Measurements from ENCODE around the gene WFIKKN1. TPM values are rescaled to one million over a fixed set of nuclear protein-coding genes. Genes with fewer than 3 reads are reported as not detected.

Gene WFIKKN1
- total RNA-seq, 1 experiment from 2014 or later = not detected

- Histone ChIP-seq H3K36me3 (peaks cover 40% of the 10 kb centered on the region), H3K9me3 (no peaks in the 10 kb centered on the region), H3K4me3 (peak overlapping the region; percentile 71), H3K27me3 (no peaks in the 10 kb centered on the region)
- DNase-seq = no peak
These were observed 49.8 kb downstream of the WFIKKN1 start for GRCh38 chr16:680625-680945.

GRCh38 chr16:680967-681745, 50.4 kb downstream of the WFIKKN1 start:
- Histone ChIP-seq H3K9me3 (no peaks in the 10 kb centered on the region), H3K36me3 (peaks cover 46% of the 10 kb centered on the region), H3K27me3 (no peaks in the 10 kb centered on the region), H3K4me3 (peak overlapping the region; percentile 71)
- peak; percentile 84 for DNase-seq

GRCh38 chr16:681746-682427, 51.1 kb downstream of the WFIKKN1 start:
- peak; percentile 56 for DNase-seq
- Histone ChIP-seq H3K27me3 (no peaks in the 10 kb centered on the region), H3K36me3 (peaks cover 52% of the 10 kb centered on the region), H3K9me3 (no peaks in the 10 kb centered on the region), H3K4me3 (peak overlapping the region; percentile 71)

GRCh38 chr16:682493-683395, 52.0 kb downstream of the WFIKKN1 start:
- peak overlapping the region; percentile 51 for H3K4me3 ChIP-seq
- H3K9me3 ChIP-seq = no peaks in the 10 kb centered on the region
- no peak for DNase-seq
- peaks cover 57% of the 10 kb centered on the region for H3K36me3 ChIP-seq
- no peaks in the 10 kb centered on the region for H3K27me3 ChIP-seq

- Histone ChIP-seq H3K27me3 (no peaks in the 10 kb centered on the region), H3K9me3 (no peaks in the 10 kb centered on the region), H3K4me3 (peak overlapping the region; percentile 51), H3K36me3 (peaks cover 62% of the 10 kb centered on the region)
- DNase-seq = no peak
These were observed 52.7 kb downstream of the WFIKKN1 start for GRCh38 chr16:683396-684070.

Other genes with a start within 250 kb of the WFIKKN1 start
- 34.2 and 35.5 TPM in 2 replicates for gene PGAP6, start 249.0 kb upstream of the WFIKKN1 start, total RNA-seq (2014; rRNA removed; shearing (Covaris generic); ENCODE audit: low replicate concordance)
- 188 and 350 TPM in 2 replicates for gene NME4, start 233.8 kb upstream of the WFIKKN1 start, total RNA-seq (2014; rRNA removed; shearing (Covaris generic); ENCODE audit: low replicate concordance)
- 31.6 and 37.1 TPM in 2 replicates for gene DECR2, start 229.1 kb upstream of the WFIKKN1 start, total RNA-seq (2014; rRNA removed; shearing (Covaris generic); ENCODE audit: low replicate concordance)
- gene RAB11FIP3, start 205.3 kb upstream of the WFIKKN1 start, total RNA-seq (2014; rRNA removed; shearing (Covaris generic); ENCODE audit: low replicate concordance) = 33.1 and 42.8 TPM in 2 replicates
- 42.2 and 55.9 TPM in 2 replicates for gene CAPN15, start 103.3 kb upstream of the WFIKKN1 start, total RNA-seq (2014; rRNA removed; shearing (Covaris generic); ENCODE audit: low replicate concordance)
- not detected in 2 replicates for gene PRR35, start 70.6 kb upstream of the WFIKKN1 start, total RNA-seq (2014; rRNA removed; shearing (Covaris generic); ENCODE audit: low replicate concordance)
- gene NHLRC4, start 64.0 kb upstream of the WFIKKN1 start, total RNA-seq (2014; rRNA removed; shearing (Covaris generic); ENCODE audit: low replicate concordance) = not detected in 2 replicates
- 13.1 and 31.7 TPM in 2 replicates for gene PIGQ, start 61.0 kb upstream of the WFIKKN1 start, total RNA-seq (2014; rRNA removed; shearing (Covaris generic); ENCODE audit: low replicate concordance)
- 12.4 and 20.8 TPM in 2 replicates for gene RAB40C, start 40.9 kb upstream of the WFIKKN1 start, total RNA-seq (2014; rRNA removed; shearing (Covaris generic); ENCODE audit: low replicate concordance)
- gene METTL26, start 5.3 kb downstream of the WFIKKN1 start, total RNA-seq (2014; rRNA removed; shearing (Covaris generic); ENCODE audit: low replicate concordance) = 145 and 183 TPM in 2 replicates
- 22.2 and 50.3 TPM in 2 replicates for gene MCRIP2, start 10.8 kb downstream of the WFIKKN1 start, total RNA-seq (2014; rRNA removed; shearing (Covaris generic); ENCODE audit: low replicate concordance)
- 6.0 and 17.3 TPM in 2 replicates for gene WDR90, start 18.4 kb downstream of the WFIKKN1 start, total RNA-seq (2014; rRNA removed; shearing (Covaris generic); ENCODE audit: low replicate concordance)
- 48.7 and 72.8 TPM in 2 replicates for gene RHOT2, start 37.1 kb downstream of the WFIKKN1 start, total RNA-seq (2014; rRNA removed; shearing (Covaris generic); ENCODE audit: low replicate concordance)
- 0.16 TPM in 1 of 2 replicates, not detected in the other for gene RHBDL1, start 44.7 kb downstream of the WFIKKN1 start, total RNA-seq (2014; rRNA removed; shearing (Covaris generic); ENCODE audit: low replicate concordance)
- 301 and 418 TPM in 2 replicates for gene STUB1, start 49.4 kb downstream of the WFIKKN1 start, total RNA-seq (2014; rRNA removed; shearing (Covaris generic); ENCODE audit: low replicate concordance)
- gene JMJD8, start 53.3 kb downstream of the WFIKKN1 start, total RNA-seq (2014; rRNA removed; shearing (Covaris generic); ENCODE audit: low replicate concordance) = 15.1 and 66.3 TPM in 2 replicates
- 8.0 and 8.2 TPM in 2 replicates for gene WDR24, start 59.4 kb downstream of the WFIKKN1 start, total RNA-seq (2014; rRNA removed; shearing (Covaris generic); ENCODE audit: low replicate concordance)
- gene FBXL16, start 74.8 kb downstream of the WFIKKN1 start, total RNA-seq (2014; rRNA removed; shearing (Covaris generic); ENCODE audit: low replicate concordance) = 0.16 and 0.67 TPM in 2 replicates
- gene METRN, start 84.1 kb downstream of the WFIKKN1 start, total RNA-seq (2014; rRNA removed; shearing (Covaris generic); ENCODE audit: low replicate concordance) = 33.7 and 71.7 TPM in 2 replicates
- 27.0 and 44.0 TPM in 2 replicates for gene ANTKMT, start 90.2 kb downstream of the WFIKKN1 start, total RNA-seq (2014; rRNA removed; shearing (Covaris generic); ENCODE audit: low replicate concordance)
- 0.59 and 4.9 TPM in 2 replicates for gene CCDC78, start 95.5 kb downstream of the WFIKKN1 start, total RNA-seq (2014; rRNA removed; shearing (Covaris generic); ENCODE audit: low replicate concordance)
- 9.4 and 13.3 TPM in 2 replicates for gene HAGHL, start 96.1 kb downstream of the WFIKKN1 start, total RNA-seq (2014; rRNA removed; shearing (Covaris generic); ENCODE audit: low replicate concordance)
- 39.0 and 72.9 TPM in 2 replicates for gene CIAO3, start 110.0 kb downstream of the WFIKKN1 start, total RNA-seq (2014; rRNA removed; shearing (Covaris generic); ENCODE audit: low replicate concordance)
- gene MSLN, start 129.7 kb downstream of the WFIKKN1 start, total RNA-seq (2014; rRNA removed; shearing (Covaris generic); ENCODE audit: low replicate concordance) = not detected in 2 replicates
- gene RPUSD1, start 157.4 kb downstream of the WFIKKN1 start, total RNA-seq (2014; rRNA removed; shearing (Covaris generic); ENCODE audit: low replicate concordance) = 60.9 and 77.3 TPM in 2 replicates
- gene CHTF18, start 157.6 kb downstream of the WFIKKN1 start, total RNA-seq (2014; rRNA removed; shearing (Covaris generic); ENCODE audit: low replicate concordance) = 18.9 and 22.6 TPM in 2 replicates
- gene GNG13, start 169.7 kb downstream of the WFIKKN1 start, total RNA-seq (2014; rRNA removed; shearing (Covaris generic); ENCODE audit: low replicate concordance) = not detected in 2 replicates